Naive thymus-derived CD4-positive, alpha-beta T cell (primary cell): ENCODE measurements around the gene RACK1. TPM values are rescaled to one million over a fixed set of nuclear protein-coding genes. Genes with fewer than 3 reads are reported as not detected.

Experiments used
- ATAC-seq: fragments of 150-1000 bp; cut with Tn5 transposase; 2 replicates; pipeline ENCODE4 v1.10.0; 2021; ENCODE audit warnings: mild to moderate bottlenecking, moderate library complexity
- CTCF ChIA-PET: fragments of 350-600 bp; sonication (Branson Sonifier 250); formaldehyde crosslinking; loops from one replicate; lab custom pipeline; 2021; ENCODE audit warnings: antibody characterized with exemption; lab: Charles Lee
- POLR2A ChIA-PET: fragments of 350-600 bp; sonication (Branson Sonifier 250); formaldehyde crosslinking; loops from one replicate; lab custom pipeline; 2021; ENCODE audit warnings: antibody characterized with exemption, inconsistent platforms; lab: Charles Lee
- DNase-seq, 9 donors: peaks; one replicate each; pipeline versions ENCODE4 v3.0.0 to v3.0.0-alpha.2; 2020 to 2022; ENCODE audit warnings: mixed read lengths in 1 of 9
- H3K27ac ChIP-seq: one replicate; pipeline ENCODE4 v1.7.0; 2013; ENCODE audit warnings: mild to moderate bottlenecking, low read depth, low read length, moderate library complexity
- H3K27me3 ChIP-seq, 2 donors: one replicate each; pipeline ENCODE4 v1.7.0; 2013; ENCODE audit warnings: low read length in 2 of 2, mild to moderate bottlenecking in 2 of 2, moderate library complexity in 2 of 2; ENCODE audit not compliant: control insufficient read depth in 2 of 2, insufficient read depth in 2 of 2
- H3K36me3 ChIP-seq, 3 experiments: 1 replicate in 2 of 3; 2 replicates in 1 of 3; pipeline ENCODE4 v1.7.0; 2013; ENCODE audit warnings: low read length in 3 of 3, mild to moderate bottlenecking in 3 of 3, moderate library complexity in 1 of 3; ENCODE audit not compliant: insufficient read depth in 3 of 3, control insufficient read depth in 2 of 3
- H3K4me1 ChIP-seq, 2 donors: one replicate each; pipeline ENCODE4 v1.7.0; 2013; ENCODE audit warnings: low read length in 2 of 2, mild to moderate bottlenecking in 2 of 2, moderate library complexity in 1 of 2; ENCODE audit not compliant: control insufficient read depth in 2 of 2, insufficient read depth in 2 of 2
- H3K4me3 ChIP-seq: 2 replicates; pipeline ENCODE4 v1.7.0; 2013; ENCODE audit warnings: mild to moderate bottlenecking, low read length
- H3K9me3 ChIP-seq, 3 experiments: 1 replicate in 2 of 3; 2 replicates in 1 of 3; pipeline ENCODE4 v1.7.0; 2013; ENCODE audit warnings: low read length in 3 of 3; ENCODE audit not compliant: control insufficient read depth in 2 of 3
- H3K27ac Mint-ChIP-seq, 9 donors: one replicate each; pipeline ENCODE4 v1.8.0; 2020 to 2022; ENCODE audit warnings: mixed read lengths in 9 of 9, mild to moderate bottlenecking in 8 of 9, moderate library complexity in 5 of 9, inconsistent platforms in 2 of 9
- H3K27me3 Mint-ChIP-seq, 5 donors: one replicate each; pipeline ENCODE4 v1.8.0; 2021 to 2022; ENCODE audit warnings: mixed read lengths in 5 of 5, mild to moderate bottlenecking in 1 of 5
- H3K36me3 Mint-ChIP-seq, 5 donors: one replicate each; pipeline ENCODE4 v1.8.0; 2020 to 2022; ENCODE audit warnings: mixed read lengths in 5 of 5, mild to moderate bottlenecking in 3 of 5, inconsistent platforms in 1 of 5
- H3K4me1 Mint-ChIP-seq, 7 donors: one replicate each; pipeline ENCODE4 v1.8.0; 2020 to 2022; ENCODE audit warnings: mixed read lengths in 7 of 7, mild to moderate bottlenecking in 3 of 7, inconsistent platforms in 1 of 7
- H3K4me3 Mint-ChIP-seq, 10 donors: one replicate each; pipeline ENCODE4 v1.8.0; 2020 to 2022; ENCODE audit warnings: mild to moderate bottlenecking in 10 of 10, mixed read lengths in 10 of 10, moderate library complexity in 6 of 10, inconsistent platforms in 2 of 10
- H3K9me3 Mint-ChIP-seq, 11 donors: one replicate each; pipeline ENCODE4 v1.8.0; 2020 to 2022; ENCODE audit warnings: mixed read lengths in 11 of 11, mild to moderate bottlenecking in 4 of 11, inconsistent platforms in 1 of 11, moderate library complexity in 1 of 11
- intact Hi-C, 2 donors: fragments of 100-400 bp; cut with micrococcal nuclease; formaldehyde crosslinking; loops; one replicate each; pipeline ENCODE4 v1.15.1; 2023
- polyA plus RNA-seq, 2 donors: library from polyadenylated mRNA; unstranded; fragments of 300-500 nt; fragmentation: Illumina TruSeq; gene quantifications; one replicate each; pipeline ENCODE4 v1.2.3, GENCODE V29; 2021
- total RNA-seq, 6 experiments: library from RNA in 5 of 6; stranded (reverse) in 5 of 6; gene quantifications; 1 replicate in 5 of 6; 2 replicates in 1 of 6; pipeline ENCODE4 v1.2.3 and lab custom pipeline; 2021 to 2026

The RACK1 gene
- total and polyA plus RNA-seq, 7 experiments from 2014 or later: 1,703 to 2,829 (median 2,491) TPM

GRCh38 chr5:181235689-181236366 is 7.9 kb downstream of the RACK1 start:
- ChIA-PET CTCF (no interaction called here), POLR2A (interaction anchor here (0.9 to 14.6 kb wide), 7 partner anchors 7 to 44 kb away, joined by 3 to 241 read pairs (median 3); partner anchors contain the start of genes RACK1 and TRIM41)
- H3K4me3 ChIP-seq: no peak overlapping the region
- Mint-ChIP-seq H3K9me3 (peaks cover 0 to 3% (median 0%) of the 10 kb centered on the region in 11 donors), H3K27ac (peak overlapping the region in 3 of 9 donors; percentile 5 to 62 (median 32)), H3K27me3 (no peaks in the 10 kb centered on the region), H3K4me1 (peaks cover 11 to 38% (median 23%) of the 10 kb centered on the region in 7 donors), H3K4me3 (no peak overlapping the region), H3K36me3 (peaks cover 14 to 66% (median 52%) of the 10 kb centered on the region in 5 donors)
- H3K27me3 ChIP-seq: no peaks in the 10 kb centered on the region
- H3K36me3 ChIP-seq: peaks cover 36 to 96% (median 37%) of the 10 kb centered on the region in 3 experiments
- peaks cover 0 to under 1% of the 10 kb centered on the region in 2 donors for H3K4me1 ChIP-seq
- no peaks in the 10 kb centered on the region for H3K9me3 ChIP-seq
- no peak overlapping the region for H3K27ac ChIP-seq
- DNase-seq: no peak
- intact Hi-C loops: no loop called here
- no peak for ATAC-seq

- H3K27me3 Mint-ChIP-seq: no peaks in the 10 kb centered on the region
- H3K36me3 Mint-ChIP-seq: peaks cover 14 to 70% (median 52%) of the 10 kb centered on the region in 5 donors
- intact Hi-C loops: no loop called here
- peaks cover 36 to 96% (median 37%) of the 10 kb centered on the region in 3 experiments for H3K36me3 ChIP-seq
- peaks cover 0 to 3% (median 0%) of the 10 kb centered on the region in 11 donors for H3K9me3 Mint-ChIP-seq
- H3K4me3 Mint-ChIP-seq: no peak overlapping the region
- ChIA-PET CTCF (no interaction called here), POLR2A (interaction anchor here (0.9 to 14.6 kb wide), 6 partner anchors 8 to 43 kb away, joined by 3 to 241 read pairs (median 4); partner anchors contain the start of genes RACK1 and TRIM41)
- no peaks in the 10 kb centered on the region for H3K9me3 ChIP-seq
- ATAC-seq: no peak
- peak overlapping the region in 7 of 9 donors; percentile 3 to 78 (median 21) for H3K27ac Mint-ChIP-seq
- DNase-seq: no peak
- peaks cover 11 to 39% (median 27%) of the 10 kb centered on the region in 7 donors for H3K4me1 Mint-ChIP-seq
- H3K4me3 ChIP-seq: no peak overlapping the region
- no peak overlapping the region for H3K27ac ChIP-seq
- peaks cover 0 to 5% of the 10 kb centered on the region in 2 donors for H3K4me1 ChIP-seq
- no peaks in the 10 kb centered on the region for H3K27me3 ChIP-seq
These were observed 8.4 kb downstream of the RACK1 start for GRCh38 chr5:181235323-181235688.

GRCh38 chr5:181234455-181235306 is 9.0 kb downstream of the RACK1 start:
- DNase-seq (no peak), ATAC-seq (no peak)
- Mint-ChIP-seq H3K27me3 (no peaks in the 10 kb centered on the region), H3K9me3 (peaks cover 0 to 3% (median 0%) of the 10 kb centered on the region in 11 donors), H3K4me1 (peaks cover 15 to 44% (median 31%) of the 10 kb centered on the region in 7 donors), H3K27ac (peak overlapping the region in 6 of 9 donors; percentile 15 to 78 (median 23)), H3K36me3 (peaks cover 14 to 71% (median 53%) of the 10 kb centered on the region in 5 donors), H3K4me3 (no peak overlapping the region)
- intact Hi-C loops: no loop called here
- Histone ChIP-seq H3K4me3 (no peak overlapping the region), H3K36me3 (peaks cover 36 to 94% (median 37%) of the 10 kb centered on the region in 3 experiments), H3K27me3 (no peaks in the 10 kb centered on the region), H3K9me3 (no peaks in the 10 kb centered on the region), H3K27ac (no peak overlapping the region), H3K4me1 (peaks cover 0 to 5% of the 10 kb centered on the region in 2 donors)
- POLR2A ChIA-PET: interaction anchor here (0.6 to 14.6 kb wide), 8 partner anchors 8 to 1617 kb away, joined by 3 to 241 read pairs (median 4); partner anchors contain the start of genes RACK1 and TRIM41
- CTCF ChIA-PET: no interaction called here

- H3K36me3 Mint-ChIP-seq: peaks cover 9 to 71% (median 50%) of the 10 kb centered on the region in 5 donors
These were observed 9.8 kb downstream of the RACK1 start for GRCh38 chr5:181233801-181234454.

GRCh38 chr5:181233088-181233800 is 10.5 kb downstream of the RACK1 start:
- POLR2A ChIA-PET: interaction anchor here (0.6 to 14.6 kb wide), 6 partner anchors 10 to 37 kb away, joined by 3 to 241 read pairs (median 3); partner anchors contain the start of genes RACK1 and TRIM52
- H3K27ac ChIP-seq: no peak overlapping the region

More at GRCh38 chr5:181233801-181234454, 9.8 kb downstream of the RACK1 start:
- CTCF ChIA-PET: no interaction called here
- no peaks in the 10 kb centered on the region for H3K27me3 Mint-ChIP-seq
- POLR2A ChIA-PET: interaction anchor here (0.6 to 14.6 kb wide), 6 partner anchors 9 to 1616 kb away, joined by 3 to 241 read pairs (median 6); partner anchors contain the start of genes RACK1, TRIM41 and TRIM52
- intact Hi-C loops: no loop called here
- H3K27me3 ChIP-seq: no peaks in the 10 kb centered on the region
- H3K9me3 ChIP-seq: no peaks in the 10 kb centered on the region
- peak overlapping the region in 3 of 9 donors; percentile 62 to 71 (median 68) for H3K27ac Mint-ChIP-seq
- ATAC-seq (no peak), DNase-seq (no peak)
- no peak overlapping the region for H3K27ac ChIP-seq
- peaks cover 0 to 3% (median 0%) of the 10 kb centered on the region in 11 donors for H3K9me3 Mint-ChIP-seq
- peaks cover 21 to 46% (median 31%) of the 10 kb centered on the region in 7 donors for H3K4me1 Mint-ChIP-seq
- H3K4me3 ChIP-seq: no peak overlapping the region
- H3K36me3 ChIP-seq: peaks cover 30 to 90% (median 30%) of the 10 kb centered on the region in 3 experiments
- H3K4me3 Mint-ChIP-seq: no peak overlapping the region
- peaks cover 0 to 5% of the 10 kb centered on the region in 2 donors for H3K4me1 ChIP-seq

More at GRCh38 chr5:181233088-181233800, 10.5 kb downstream of the RACK1 start:
- CTCF ChIA-PET: interaction anchor here (0.9 kb wide), 1 partner anchor 18 kb away, joined by 3 read pairs; no protein-coding TSS in a partner anchor
- Histone ChIP-seq H3K27me3 (no peaks in the 10 kb centered on the region), H3K4me3 (no peak overlapping the region), H3K4me1 (peaks cover 0 to 5% of the 10 kb centered on the region in 2 donors), H3K36me3 (peaks cover 24 to 83% (median 28%) of the 10 kb centered on the region in 3 experiments), H3K9me3 (no peaks in the 10 kb centered on the region)
- intact Hi-C loops: no loop called here
- Mint-ChIP-seq H3K9me3 (peaks cover 0 to under 1% (median 0%) of the 10 kb centered on the region in 11 donors), H3K36me3 (peaks cover 5 to 64% (median 45%) of the 10 kb centered on the region in 5 donors), H3K27me3 (no peaks in the 10 kb centered on the region), H3K27ac (peak overlapping the region in 8 of 9 donors; percentile 33 to 84 (median 65)), H3K4me3 (no peak overlapping the region), H3K4me1 (peaks cover 21 to 41% (median 29%) of the 10 kb centered on the region in 7 donors)
- DNase-seq (no peak), ATAC-seq (no peak)
